Measurements from ENCODE around the gene LYZL1. TPM values are rescaled to one million over a fixed set of nuclear protein-coding genes. Genes with fewer than 3 reads are reported as not detected.

LYZL1 gene
- total and polyA plus RNA-seq, 3 donors from 2014 or later = 37.0 to 91.3 (median 67.6) TPM

DNA sequence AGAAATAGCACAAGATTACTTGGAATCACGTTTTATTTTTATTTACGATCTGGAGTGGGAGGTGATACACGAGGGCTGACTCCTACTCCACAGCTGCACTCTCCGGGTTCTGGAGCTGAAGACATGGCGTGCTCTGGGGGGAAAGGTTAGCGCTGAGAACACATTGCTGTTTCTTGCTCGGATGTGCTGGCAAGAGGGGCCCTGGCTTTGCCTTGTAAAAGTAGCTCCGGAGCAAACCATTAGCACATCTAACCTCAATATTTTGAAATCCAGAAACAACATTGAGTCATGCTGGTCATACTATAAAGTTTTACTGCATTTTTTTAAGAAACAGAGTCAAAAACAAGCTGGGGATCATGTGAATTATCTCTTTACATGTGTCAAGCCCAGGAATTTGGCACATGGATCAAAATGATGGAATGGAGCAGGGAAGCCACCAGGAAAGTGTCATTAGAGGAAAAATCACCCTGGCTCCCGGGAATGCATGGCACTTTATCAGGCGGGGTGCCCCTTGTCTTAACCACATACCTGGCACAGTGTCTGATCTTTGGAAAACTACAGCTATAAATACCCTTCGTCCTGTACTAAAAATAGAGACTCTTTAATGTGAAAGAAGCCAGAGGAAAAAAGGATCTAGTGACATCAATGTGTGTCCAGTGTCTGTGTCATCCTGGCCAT lies 31.6 kb upstream of the LYZL1 start:
- TF ChIP-seq, protein P1, sequence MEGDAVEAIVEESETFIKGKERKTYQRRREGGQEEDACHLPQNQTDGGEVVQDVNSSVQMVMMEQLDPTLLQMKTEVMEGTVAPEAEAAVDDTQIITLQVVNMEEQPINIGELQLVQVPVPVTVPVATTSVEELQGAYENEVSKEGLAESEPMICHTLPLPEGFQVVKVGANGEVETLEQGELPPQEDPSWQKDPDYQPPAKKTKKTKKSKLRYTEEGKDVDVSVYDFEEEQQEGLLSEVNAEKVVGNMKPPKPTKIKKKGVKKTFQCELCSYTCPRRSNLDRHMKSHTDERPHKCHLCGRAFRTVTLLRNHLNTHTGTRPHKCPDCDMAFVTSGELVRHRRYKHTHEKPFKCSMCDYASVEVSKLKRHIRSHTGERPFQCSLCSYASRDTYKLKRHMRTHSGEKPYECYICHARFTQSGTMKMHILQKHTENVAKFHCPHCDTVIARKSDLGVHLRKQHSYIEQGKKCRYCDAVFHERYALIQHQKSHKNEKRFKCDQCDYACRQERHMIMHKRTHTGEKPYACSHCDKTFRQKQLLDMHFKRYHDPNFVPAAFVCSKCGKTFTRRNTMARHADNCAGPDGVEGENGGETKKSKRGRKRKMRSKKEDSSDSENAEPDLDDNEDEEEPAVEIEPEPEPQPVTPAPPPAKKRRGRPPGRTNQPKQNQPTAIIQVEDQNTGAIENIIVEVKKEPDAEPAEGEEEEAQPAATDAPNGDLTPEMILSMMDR (IDR thresholded peaks at IDR 0.05) = no peak
- no peak for TF ChIP-seq POLR2A (IDR thresholded peaks at IDR 0.05)
- H3K27ac ChIP-seq = peak overlapping the region in 1 of 2 donors; percentile 80
- H3K27me3 ChIP-seq = no peaks in the 10 kb centered on the region
- intact Hi-C loops (cut with DNase I; ENCODE audit: low total_unique reads) = no loop called here
- H3K4me1 ChIP-seq = peaks cover 24% of the 10 kb centered on the region
- H3K36me3 ChIP-seq (ENCODE audit: low read depth, missing control alignments) = no peaks in the 10 kb centered on the region
- peak; percentile 88 for DNase-seq
- H3K9me3 ChIP-seq = no peaks in the 10 kb centered on the region
- 48 to 50% methylated on average over 11 of the region's 11 CpGs for WGBS, 2 donors
- no peak overlapping the region for H3K4me3 ChIP-seq

DNA sequence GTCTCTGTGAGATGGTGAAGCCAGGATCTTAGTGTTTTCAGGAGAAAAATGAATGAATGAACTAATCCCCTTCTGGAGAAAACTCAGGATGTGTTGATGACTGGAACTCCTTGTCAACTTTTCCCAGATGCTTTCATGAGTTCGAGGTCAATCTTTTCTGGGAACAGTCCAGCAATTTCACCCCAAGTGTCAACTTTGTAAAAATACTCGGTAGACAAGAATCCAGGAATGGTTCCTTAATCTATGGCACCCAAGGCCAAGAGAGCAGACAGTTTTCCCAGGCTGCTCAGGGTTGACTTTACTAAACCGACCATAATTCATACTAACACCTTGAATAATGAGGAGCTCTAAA lies 31.1 kb upstream of the LYZL1 start:
- Histone ChIP-seq H3K4me3 (no peak overlapping the region), H3K27me3 (no peaks in the 10 kb centered on the region), H3K27ac (peak overlapping the region in 1 of 2 donors; percentile 80), H3K9me3 (no peaks in the 10 kb centered on the region), H3K4me1 (peaks cover 23% of the 10 kb centered on the region), H3K36me3 (ENCODE audit: low read depth, missing control alignments) (no peaks in the 10 kb centered on the region)
- 54 to 61% methylated on average over 3 of the region's 3 CpGs for WGBS, 2 donors
- no peak for TF ChIP-seq POLR2A (IDR thresholded peaks at IDR 0.05)
- no peak for DNase-seq
- intact Hi-C loops (cut with DNase I; ENCODE audit: low total_unique reads) = no loop called here

DNA sequence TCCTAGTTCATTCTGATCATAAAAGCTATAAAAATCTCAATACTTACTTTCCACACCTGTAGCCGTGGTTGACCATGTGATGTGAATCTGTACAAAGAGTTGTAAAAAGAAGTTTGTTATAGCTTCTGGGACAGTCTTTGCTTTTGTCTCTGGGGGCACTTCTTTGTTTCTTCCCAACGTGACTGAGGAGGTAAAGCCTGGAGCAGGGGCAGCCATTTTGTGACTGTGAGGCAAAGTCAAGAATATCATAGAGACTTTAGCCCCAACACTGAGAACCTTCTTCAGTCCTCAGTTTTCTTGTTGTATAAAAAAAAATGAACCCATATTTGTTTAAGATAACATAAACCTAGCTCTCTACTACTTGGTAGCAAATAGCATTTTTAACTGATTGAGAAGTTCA lies 29.4 kb upstream of the LYZL1 start:
- Histone ChIP-seq H3K27me3 (no peaks in the 10 kb centered on the region), H3K4me3 (no peak overlapping the region), H3K4me1 (peaks cover 12% of the 10 kb centered on the region), H3K9me3 (no peaks in the 10 kb centered on the region), H3K27ac (no peak overlapping the region), H3K36me3 (ENCODE audit: low read depth, missing control alignments) (no peaks in the 10 kb centered on the region)
- intact Hi-C loops (cut with DNase I; ENCODE audit: low total_unique reads) = no loop called here
- TF ChIP-seq POLR2A (IDR thresholded peaks at IDR 0.05) = no peak
- TF ChIP-seq, protein P1 (IDR thresholded peaks at IDR 0.05) = no peak
- no peak for DNase-seq
- WGBS, 2 donors = 94 to 98% methylated on average over 2 of the region's 2 CpGs

DNA sequence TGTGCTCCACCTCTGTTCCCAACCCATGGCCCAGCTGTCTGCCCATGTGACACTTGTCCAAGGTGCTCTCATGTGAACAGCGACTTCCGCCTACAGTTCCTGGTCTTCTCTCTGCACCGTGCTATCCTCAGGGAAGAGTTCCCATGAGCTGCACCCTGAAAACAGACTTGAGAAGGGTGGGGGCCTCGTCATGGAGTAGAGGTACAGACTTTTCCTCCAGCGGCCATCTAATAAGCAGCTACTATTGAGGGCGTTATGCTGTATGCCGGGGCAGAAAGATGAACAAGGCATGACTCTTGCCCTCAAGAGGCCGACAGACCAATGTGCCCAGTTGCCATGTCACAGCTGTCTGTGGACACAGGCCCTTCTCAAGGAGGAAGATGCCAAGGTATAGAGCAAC lies 25.4 kb upstream of the LYZL1 start:
- no peak overlapping the region for H3K4me3 ChIP-seq
- TF ChIP-seq POLR2A (IDR thresholded peaks at IDR 0.05) = no peak
- TF ChIP-seq, protein P1 (IDR thresholded peaks at IDR 0.05) = no peak
- no peaks in the 10 kb centered on the region for H3K27me3 ChIP-seq
- intact Hi-C loops (cut with DNase I; ENCODE audit: low total_unique reads) = no loop called here
- H3K4me1 ChIP-seq = no peaks in the 10 kb centered on the region
- H3K9me3 ChIP-seq = no peaks in the 10 kb centered on the region
- H3K27ac ChIP-seq = no peak overlapping the region
- WGBS, 2 donors = 94 to 96% methylated on average over 8 of the region's 8 CpGs
- DNase-seq = no peak
- H3K36me3 ChIP-seq (ENCODE audit: low read depth, missing control alignments) = no peaks in the 10 kb centered on the region

DNA sequence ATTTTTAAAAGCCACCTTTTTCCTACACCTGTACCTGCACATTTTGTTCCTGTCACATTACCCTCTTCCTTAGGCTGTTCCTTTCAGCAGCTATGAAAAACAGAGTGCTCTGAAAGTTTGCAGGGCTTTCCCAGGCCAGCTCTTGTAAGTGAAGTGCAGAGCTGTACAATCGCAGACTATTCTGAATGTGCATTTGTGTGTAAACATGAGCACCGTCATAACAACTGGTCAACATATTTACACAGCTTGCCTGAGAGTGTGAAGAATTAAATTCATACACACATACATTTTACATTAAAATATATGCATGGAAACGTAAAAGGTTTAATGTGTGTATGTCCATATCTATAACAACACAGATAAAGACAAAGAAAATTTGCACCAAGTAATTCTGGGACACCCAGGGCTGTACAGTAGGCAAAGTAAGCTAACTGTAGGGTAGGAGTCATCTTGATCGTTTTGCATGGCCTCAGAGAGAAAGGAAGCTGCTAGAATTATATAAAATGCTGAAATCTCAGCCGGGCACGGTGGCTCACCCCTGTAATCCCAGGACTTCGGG lies 23.6 kb upstream of the LYZL1 start:
- Histone ChIP-seq H3K4me3 (no peak overlapping the region), H3K36me3 (ENCODE audit: low read depth, missing control alignments) (no peaks in the 10 kb centered on the region), H3K4me1 (no peaks in the 10 kb centered on the region), H3K9me3 (no peaks in the 10 kb centered on the region), H3K27ac (no peak overlapping the region), H3K27me3 (no peaks in the 10 kb centered on the region)
- no peak for DNase-seq
- WGBS, 2 donors = 75 to 84% methylated on average over 7 of the region's 7 CpGs
- intact Hi-C loops (cut with DNase I; ENCODE audit: low total_unique reads) = no loop called here
- TF ChIP-seq, protein P1 (IDR thresholded peaks at IDR 0.05) = no peak
- no peak for TF ChIP-seq POLR2A (IDR thresholded peaks at IDR 0.05)

Measured in testis (tissue), 3 donors.